Thoracic aorta (tissue), 2 donors: ENCODE results near the gene ZNF777. TPM values are rescaled to one million over a fixed set of nuclear protein-coding genes. Genes with fewer than 3 reads are reported as not detected.

Experiments used
- ATAC-seq: fragments of 150-250 bp; one replicate; pipeline ENCODE4 v1.8.0; 2017; ENCODE audit warnings: low read depth; ENCODE audit not compliant: insufficient number of reproducible peaks, low FRiP score
- DNase-seq: peaks from one replicate; pipeline ENCODE4 v3.0.0-alpha.2; 2020; ENCODE audit warnings: low spot score
- H3K27ac ChIP-seq, 2 donors: fragments of 200-600 bp; sonication (generic); 1 replicate in 1 of 2; 2 replicates in 1 of 2; pipeline ENCODE4 v1.5.1; 2016; ENCODE audit warnings: mild to moderate bottlenecking in 2 of 2, moderate library complexity in 2 of 2
- H3K27me3 ChIP-seq: fragments of 200-600 bp; sonication (generic); replicated peaks from 2 replicates; pipeline ENCODE4 v1.6.0; 2016; ENCODE audit warnings: mild to moderate bottlenecking; ENCODE audit not compliant: insufficient read depth
- H3K36me3 ChIP-seq: fragments of 200-600 bp; sonication (generic); one replicate; pipeline ENCODE4 v1.5.1; 2016
- H3K4me1 ChIP-seq, 2 donors: fragments of 200-600 bp; sonication (generic); 1 replicate in 1 of 2; 2 replicates in 1 of 2; pipeline versions ENCODE4 v1.5.1 to v1.6.0; 2016; ENCODE audit warnings: low read depth in 2 of 2, mild to moderate bottlenecking in 1 of 2; ENCODE audit not compliant: control insufficient read depth in 1 of 2
- H3K4me3 ChIP-seq: fragments of 200-600 bp; sonication (generic); 2 replicates; pipeline ENCODE4 v1.5.1; 2016; ENCODE audit warnings: mild to moderate bottlenecking
- H3K9me3 ChIP-seq: fragments of 200-600 bp; sonication (generic); 2 replicates; pipeline ENCODE4 v1.5.1; 2016
- CTCF ChIP-seq: fragments of 200-600 bp; sonication (generic); IDR thresholded peaks from one replicate; pipeline ENCODE4 v1.5.1; 2019; ENCODE audit warnings: antibody characterized with exemption
- total RNA-seq, 2 donors: library from RNA; depleted of rRNA; stranded (reverse); fragments of >200 nt; gene quantifications; one replicate each; pipeline versions ENCODE4 v1.1.0 to v1.2.3, GENCODE V29; 2016

ZNF777 gene
- total RNA-seq, 2 donors from 2014 or later: 5.3 to 8.2 TPM

DNA sequence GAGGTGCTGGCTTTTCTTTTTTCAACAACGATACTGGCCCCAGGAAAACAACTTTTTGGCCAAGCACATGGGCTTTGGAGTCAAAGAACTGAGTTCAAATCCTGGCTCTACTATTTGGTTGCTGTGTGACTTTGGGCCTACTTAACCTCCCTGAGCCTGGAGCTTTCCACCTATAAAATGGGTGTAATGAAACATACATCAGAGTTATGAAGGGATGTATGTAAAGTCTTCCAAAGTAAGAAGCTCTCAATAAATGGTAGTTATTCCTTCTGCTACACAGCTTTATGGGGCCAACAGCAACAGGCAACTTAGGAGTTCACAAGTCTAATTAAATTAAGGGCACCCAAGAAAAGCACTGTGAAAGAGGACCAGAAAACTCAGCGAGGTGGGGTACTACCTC lies 33.0 kb downstream of the ZNF777 start:
- H3K36me3 ChIP-seq: peaks cover 13% of the 10 kb centered on the region
- no peak for TF ChIP-seq CTCF
- no peak overlapping the region for H3K27ac ChIP-seq
- no peaks in the 10 kb centered on the region for H3K27me3 ChIP-seq
- no peaks in the 10 kb centered on the region for H3K9me3 ChIP-seq
- DNase-seq (no peak), ATAC-seq (no peak)
- H3K4me3 ChIP-seq: no peak overlapping the region
- H3K4me1 ChIP-seq: peaks cover 3 to 8% of the 10 kb centered on the region in 2 donors

- ATAC-seq (no peak), DNase-seq (no peak)
- H3K27ac ChIP-seq: no peak overlapping the region
- H3K4me3 ChIP-seq: no peak overlapping the region
- no peaks in the 10 kb centered on the region for H3K27me3 ChIP-seq
- H3K9me3 ChIP-seq: no peaks in the 10 kb centered on the region
- peaks cover 12% of the 10 kb centered on the region for H3K36me3 ChIP-seq
- TF ChIP-seq CTCF: no peak
- peaks cover 3 to 13% of the 10 kb centered on the region in 2 donors for H3K4me1 ChIP-seq
Measured at GRCh38 chr7:149427096-149427680, 33.7 kb downstream of the ZNF777 start.

GRCh38 chr7:149423449-149424110 lies 37.3 kb downstream of the ZNF777 start:
- no peak for TF ChIP-seq CTCF
- no peak for ATAC-seq
- Histone ChIP-seq H3K4me1 (peaks cover 3 to 13% of the 10 kb centered on the region in 2 donors), H3K36me3 (no peaks in the 10 kb centered on the region), H3K27me3 (no peaks in the 10 kb centered on the region), H3K4me3 (peak overlapping the region; percentile 67), H3K27ac (no peak overlapping the region), H3K9me3 (no peaks in the 10 kb centered on the region)
- no peak for DNase-seq

DNA sequence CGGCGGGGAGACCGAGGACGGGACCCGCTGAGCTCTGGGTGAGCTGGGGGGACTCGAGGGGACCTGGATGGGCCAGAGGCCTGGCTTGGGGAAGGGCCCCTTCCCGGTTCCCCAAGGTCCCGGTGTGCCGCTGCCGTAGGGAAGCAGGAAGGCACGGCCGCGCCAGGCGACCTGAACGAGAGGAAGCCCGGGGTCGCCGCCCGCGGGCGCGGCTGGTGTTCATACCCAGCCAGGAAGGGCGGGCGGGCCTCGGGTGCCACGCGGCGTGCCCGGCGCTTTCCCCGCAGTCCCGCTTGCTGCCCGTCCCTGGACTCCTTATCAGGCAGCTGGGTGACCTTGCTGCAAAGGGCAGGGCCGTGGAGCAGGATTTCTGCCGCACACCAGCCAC lies 38.0 kb downstream of the ZNF777 start:
- no peak for DNase-seq
- ATAC-seq: no peak
- no peak overlapping the region for H3K27ac ChIP-seq
- peak overlapping the region; percentile 67 for H3K4me3 ChIP-seq
- no peaks in the 10 kb centered on the region for H3K9me3 ChIP-seq
- H3K36me3 ChIP-seq: no peaks in the 10 kb centered on the region
- H3K27me3 ChIP-seq: no peaks in the 10 kb centered on the region
- no peak for TF ChIP-seq CTCF
- peaks cover 3 to 13% of the 10 kb centered on the region in 2 donors for H3K4me1 ChIP-seq

GRCh38 chr7:149422162-149422913 lies 38.5 kb downstream of the ZNF777 start:
- DNase-seq: no peak
- H3K27me3 ChIP-seq: no peaks in the 10 kb centered on the region
- peak; percentile 24 for TF ChIP-seq CTCF
- H3K4me3 ChIP-seq: peak overlapping the region; percentile 67
- H3K4me1 ChIP-seq: peaks cover 3 to 13% of the 10 kb centered on the region in 2 donors
- peak; percentile 82 for ATAC-seq
- no peaks in the 10 kb centered on the region for H3K36me3 ChIP-seq
- no peaks in the 10 kb centered on the region for H3K9me3 ChIP-seq
- no peak overlapping the region for H3K27ac ChIP-seq
